GOT3 (cell line): ENCODE measurements around the gene MACF1.

Experiments used
- DNase-seq: peaks from one replicate; lab custom pipeline; 2025; ENCODE audit warnings: mixed read lengths; lab: John Stamatoyannopoulos, UW

The MACF1 gene

DNA sequence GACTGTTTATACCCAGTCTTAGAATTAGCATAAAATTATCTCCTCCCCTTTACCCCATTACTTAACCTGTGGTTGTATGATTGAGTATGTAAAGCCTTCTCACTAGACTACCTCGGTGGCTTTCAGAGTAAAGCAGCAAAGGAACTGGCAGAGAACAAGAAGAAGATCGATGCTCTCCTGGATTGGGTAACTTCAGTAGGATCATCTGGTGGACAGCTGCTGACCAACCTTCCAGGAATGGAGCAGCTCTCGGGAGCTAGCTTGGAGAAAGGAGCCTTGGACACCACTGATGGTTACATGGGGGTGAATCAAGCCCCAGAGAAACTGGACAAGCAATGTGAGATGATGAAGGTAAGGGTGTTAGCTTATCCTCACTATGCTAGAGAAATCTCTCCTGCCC lies 148.4 kb downstream of the MACF1 start:
- DNase-seq, result no peak

DNA sequence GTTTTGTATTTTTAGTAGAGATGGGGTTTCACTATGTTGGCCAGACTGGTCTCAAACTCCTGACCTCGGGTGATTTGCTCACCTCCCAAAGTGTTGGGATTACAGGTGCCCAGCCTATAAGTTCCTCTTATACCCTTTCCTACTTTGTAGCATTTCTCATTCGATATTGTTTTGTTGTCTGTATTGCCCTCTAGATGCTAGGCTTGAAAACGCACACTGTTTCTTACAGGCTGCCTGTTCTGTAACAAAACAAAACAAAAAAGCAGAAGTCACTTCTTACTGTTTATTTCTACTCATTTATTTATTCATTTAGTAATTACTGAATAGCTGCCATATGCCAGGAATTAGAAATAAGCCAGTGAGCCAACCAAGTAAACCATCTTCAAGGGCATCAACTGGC lies 150.1 kb downstream of the MACF1 start:
- DNase-seq, result no peak

DNA sequence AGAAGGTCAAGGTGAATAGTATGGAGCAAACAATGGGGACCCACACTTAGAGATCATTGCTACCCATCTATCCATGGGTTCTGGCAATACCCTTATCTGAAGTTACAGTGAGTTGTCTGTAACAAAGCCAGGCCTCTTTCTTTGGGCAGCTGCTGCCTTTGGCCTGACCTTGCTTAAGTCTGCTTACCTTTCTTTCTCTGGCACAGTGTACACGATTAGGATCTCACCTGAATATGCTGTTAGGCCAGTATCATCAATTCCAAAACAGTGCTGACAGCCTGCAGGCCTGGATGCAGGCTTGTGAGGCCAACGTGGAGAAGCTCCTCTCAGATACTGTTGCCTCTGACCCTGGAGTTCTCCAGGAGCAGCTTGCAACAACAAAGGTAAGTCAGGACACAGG lies 154.0 kb downstream of the MACF1 start:
- no peak for DNase-seq

DNA sequence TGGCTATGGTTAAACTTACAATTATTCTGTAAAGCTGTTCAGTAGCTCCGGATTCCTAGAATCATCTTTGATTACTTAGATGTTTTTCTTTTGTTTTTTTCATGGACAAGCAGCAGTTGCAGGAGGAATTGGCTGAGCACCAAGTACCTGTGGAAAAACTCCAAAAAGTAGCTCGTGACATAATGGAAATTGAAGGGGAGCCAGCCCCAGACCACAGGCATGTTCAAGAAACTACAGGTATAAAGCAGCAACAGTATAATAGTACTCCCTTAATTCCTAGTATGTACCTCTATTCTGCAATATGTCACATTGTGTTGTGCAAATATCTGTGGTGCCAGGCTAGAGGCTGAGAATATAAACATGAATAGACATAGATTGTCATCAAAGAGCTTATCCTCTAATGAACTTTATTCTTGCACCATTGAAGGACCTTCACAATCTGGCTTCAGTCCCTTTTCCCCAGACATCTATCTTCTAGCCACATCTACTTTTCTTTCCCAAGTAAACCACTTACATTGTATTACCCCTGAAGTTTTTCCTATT lies 154.6 kb downstream of the MACF1 start:
- no peak for DNase-seq

DNA sequence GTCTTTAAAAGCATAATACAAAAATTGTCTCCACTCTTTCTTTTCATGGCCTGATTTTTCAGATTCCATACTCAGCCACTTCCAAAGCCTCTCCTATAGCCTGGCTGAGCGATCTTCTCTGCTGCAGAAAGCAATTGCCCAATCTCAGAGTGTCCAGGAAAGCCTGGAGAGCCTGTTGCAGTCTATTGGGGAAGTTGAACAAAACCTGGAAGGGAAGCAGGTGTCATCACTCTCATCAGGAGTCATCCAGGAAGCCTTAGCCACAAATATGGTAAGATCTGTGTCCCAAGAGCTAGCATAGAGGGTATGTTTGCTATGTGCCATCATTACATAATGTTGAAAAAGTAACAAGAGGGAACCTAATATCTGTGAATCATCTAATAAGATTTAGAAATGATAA lies 156.2 kb downstream of the MACF1 start:
- DNase-seq, result no peak

DNA sequence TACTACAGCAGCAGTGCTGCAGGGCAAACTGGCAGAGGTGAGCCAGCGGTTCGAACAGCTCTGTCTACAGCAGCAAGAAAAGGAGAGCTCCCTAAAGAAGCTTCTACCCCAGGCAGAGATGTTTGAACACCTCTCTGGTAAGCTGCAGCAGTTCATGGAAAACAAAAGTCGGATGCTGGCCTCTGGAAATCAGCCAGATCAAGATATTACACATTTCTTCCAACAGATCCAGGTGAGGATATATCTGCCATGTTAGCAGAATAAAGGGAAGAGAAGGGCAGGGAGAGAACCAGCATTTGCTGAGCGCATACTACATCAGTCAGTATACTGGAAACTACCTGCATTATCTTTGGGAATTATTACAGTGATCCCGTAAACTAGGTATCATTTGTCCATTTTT lies 157.0 kb downstream of the MACF1 start:
- DNase-seq, result no peak

DNA sequence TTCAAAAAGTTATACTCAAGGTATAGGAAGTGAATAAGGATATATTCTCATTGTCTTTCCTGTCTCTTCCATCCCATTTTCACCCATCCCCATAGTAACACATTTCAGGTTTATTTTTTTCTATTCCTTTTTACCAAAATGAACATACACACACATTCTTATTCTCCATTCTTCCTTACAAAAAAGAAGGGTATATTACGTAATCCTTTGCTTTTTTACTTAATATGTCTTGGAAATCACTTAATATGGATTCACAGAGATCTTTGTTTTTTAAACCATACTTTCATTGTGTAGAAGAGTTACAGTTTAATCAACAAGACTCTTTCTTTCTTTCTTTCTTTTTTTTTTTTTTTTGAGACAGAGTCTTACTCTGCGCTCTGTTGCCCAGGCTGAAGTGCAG lies 158.8 kb downstream of the MACF1 start:
- DNase-seq, result no peak

DNA sequence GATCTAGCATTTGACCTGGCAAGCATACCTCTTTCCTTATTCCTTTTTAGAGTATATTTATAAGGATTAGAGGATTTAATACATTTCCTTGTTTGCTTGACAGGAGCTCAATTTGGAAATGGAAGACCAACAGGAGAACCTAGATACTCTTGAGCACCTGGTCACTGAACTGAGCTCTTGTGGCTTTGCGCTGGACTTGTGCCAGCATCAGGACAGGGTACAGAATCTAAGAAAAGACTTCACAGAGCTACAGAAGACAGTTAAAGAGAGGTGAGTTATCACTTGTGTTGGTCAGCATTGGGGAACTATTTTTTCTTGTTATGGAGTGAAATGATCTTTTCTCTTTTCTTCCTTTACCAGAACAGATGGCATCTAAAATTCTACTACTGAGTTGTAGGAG lies 163.6 kb downstream of the MACF1 start:
- no peak for DNase-seq

DNA sequence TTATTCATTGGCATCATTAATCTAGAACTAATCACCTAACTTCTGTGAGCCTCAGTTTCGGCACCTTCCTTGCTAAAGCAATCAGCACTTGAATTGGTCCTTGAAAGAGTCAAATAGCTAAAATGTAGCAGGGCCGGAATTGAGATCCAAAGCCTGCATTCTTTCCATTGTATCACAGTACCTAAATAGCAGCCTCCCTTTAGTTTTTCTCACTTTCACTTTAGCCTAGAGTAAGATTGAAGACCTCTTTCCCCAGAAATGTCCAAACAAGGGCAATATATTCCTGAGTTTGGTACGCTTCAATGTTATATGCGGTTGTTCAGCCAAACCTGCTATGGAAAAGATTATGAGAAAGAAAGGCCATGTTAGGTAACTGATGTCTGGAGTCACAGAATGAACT lies 165.1 kb downstream of the MACF1 start:
- no peak for DNase-seq

DNA sequence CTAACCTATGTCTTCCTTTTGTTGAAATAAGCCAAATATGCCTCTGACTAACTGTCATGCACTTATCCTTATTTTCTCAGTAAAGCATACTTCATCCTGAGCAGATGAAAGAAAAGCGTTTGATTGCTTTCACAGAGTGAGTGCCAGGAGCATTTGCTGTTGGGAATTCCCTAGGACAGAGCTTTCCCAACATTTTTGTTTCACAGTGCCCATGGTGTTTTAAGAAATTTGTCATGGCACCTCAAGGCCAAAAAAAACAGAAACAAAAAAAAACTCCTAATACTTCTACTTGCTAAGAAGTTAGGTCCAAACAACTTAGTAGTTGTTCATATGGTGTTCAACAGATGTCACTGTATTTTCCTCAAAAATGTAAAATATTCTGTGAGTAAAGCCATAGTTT lies 166.1 kb downstream of the MACF1 start:
- DNase-seq, result no peak

DNA sequence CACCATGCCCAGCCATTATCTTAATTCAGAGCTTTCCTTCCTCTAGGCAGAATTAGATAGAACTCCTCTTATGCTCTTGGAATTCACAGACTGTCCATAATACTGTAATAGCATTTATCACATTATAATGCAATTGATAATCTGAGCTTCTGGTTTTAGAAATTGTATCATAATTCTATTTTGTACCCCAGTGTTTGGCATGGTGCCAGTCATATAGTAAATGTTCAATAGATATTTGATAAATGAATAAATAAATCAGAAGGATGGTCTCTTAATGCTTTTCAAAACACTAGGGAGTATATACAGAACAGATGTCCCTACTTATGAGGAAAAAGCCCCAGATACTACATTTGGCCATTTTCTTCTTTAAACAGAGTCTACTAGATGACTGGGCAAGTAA lies 167.6 kb downstream of the MACF1 start:
- DNase-seq, result no peak

DNA sequence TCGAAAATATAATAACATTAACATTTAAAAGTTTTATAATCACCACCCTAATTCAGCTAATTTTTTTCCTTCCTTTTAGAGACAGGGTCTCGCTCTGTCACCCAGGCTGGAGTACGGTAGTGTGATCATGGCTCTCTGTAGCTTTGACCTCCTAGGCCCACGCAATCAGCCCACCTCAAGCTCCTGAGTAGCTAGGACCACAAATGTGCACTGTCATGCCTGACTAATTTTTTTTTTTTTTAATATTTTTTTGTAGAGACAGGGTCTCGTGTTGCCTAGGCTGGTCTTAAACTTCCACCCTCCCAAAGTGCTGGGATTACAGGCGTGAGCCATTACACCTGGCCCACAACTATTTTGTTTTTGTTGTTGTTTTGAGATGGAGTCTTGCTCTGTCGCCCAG lies 172.2 kb downstream of the MACF1 start:
- DNase-seq, result no peak

DNA sequence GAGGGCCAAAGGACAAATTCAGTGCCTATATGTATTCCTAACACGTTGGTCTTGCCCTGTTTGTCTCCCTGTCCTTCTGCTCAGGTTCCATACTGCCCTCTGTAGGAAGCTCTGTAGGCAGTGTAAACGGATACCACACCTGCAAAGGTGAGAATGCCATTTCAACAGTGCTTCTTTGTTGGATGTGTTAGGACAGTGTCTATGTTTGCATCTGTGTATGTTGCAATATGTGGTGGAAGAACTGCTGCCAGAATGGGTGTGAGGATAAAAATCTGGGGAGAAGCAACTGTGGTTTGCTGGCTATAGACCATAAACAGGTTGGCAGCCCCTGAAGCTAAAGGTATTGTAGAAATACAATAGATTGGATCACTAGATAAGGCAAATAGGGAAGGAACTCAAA lies 173.9 kb downstream of the MACF1 start:
- no peak for DNase-seq

DNA sequence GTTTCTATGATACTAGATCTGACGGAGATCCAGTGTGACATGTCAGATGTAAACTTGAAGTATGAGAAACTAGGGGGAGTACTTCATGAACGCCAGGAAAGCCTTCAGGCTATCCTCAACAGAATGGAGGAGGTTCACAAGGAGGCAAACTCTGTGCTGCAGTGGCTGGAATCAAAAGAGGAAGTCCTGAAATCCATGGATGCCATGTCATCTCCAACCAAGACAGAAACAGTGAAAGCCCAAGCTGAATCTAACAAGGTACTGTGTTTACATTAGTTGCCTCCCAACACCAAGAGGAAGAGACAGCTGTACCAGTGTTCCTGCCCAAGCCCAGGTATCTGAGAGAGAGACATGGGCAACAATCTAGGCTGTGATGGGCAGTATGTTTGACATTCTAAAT lies 174.7 kb downstream of the MACF1 start:
- no peak for DNase-seq

DNA sequence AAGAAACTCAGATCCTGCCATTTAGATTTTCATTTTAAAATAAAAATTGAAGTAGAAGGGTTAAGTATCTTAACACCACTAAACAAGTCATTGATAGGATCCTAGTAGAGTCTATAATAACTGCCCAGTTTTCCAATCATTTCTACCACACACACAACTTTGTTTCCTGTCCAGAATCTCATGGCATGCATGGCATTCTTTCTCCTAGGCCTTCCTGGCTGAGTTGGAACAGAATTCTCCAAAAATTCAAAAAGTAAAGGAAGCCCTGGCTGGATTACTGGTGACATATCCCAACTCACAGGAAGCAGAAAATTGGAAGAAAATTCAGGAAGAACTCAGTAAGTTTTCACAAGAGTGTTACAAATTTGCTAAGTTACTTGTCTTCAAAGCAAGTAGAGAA lies 175.5 kb downstream of the MACF1 start:
- DNase-seq, result no peak

DNA sequence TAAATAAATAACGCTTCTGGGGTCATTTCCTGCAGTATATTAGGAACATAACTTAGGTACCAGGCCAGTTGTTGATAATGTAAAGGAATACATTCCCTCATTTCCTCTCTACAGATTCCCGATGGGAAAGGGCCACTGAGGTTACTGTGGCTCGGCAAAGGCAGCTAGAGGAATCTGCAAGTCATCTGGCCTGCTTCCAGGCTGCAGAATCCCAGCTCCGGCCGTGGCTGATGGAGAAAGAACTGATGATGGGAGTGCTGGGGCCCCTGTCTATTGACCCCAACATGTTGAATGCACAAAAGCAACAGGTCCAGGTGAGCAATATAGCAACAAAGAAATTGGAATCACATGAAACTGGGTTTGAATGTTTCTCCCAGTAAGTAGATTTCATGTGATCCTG lies 177.3 kb downstream of the MACF1 start:
- no peak for DNase-seq

DNA sequence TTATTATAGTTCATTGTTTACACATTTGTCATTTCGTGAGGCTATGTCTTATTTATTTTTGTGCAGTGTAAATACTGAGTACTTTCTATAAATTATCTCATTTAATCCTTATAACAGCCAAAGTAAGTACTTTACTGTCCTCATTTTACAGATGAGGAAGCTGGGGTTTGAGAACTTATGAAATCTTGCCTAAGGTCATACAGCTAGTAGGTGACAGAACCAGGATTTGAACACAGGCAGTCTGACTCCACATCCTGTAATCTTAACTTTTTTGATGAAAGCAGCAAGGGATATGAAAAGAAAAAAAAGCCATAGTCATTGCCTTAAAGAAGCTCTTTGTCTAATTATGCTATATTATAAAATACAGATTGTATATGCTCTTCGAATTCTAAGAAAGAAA lies 179.8 kb downstream of the MACF1 start:
- DNase-seq, result no peak

DNA sequence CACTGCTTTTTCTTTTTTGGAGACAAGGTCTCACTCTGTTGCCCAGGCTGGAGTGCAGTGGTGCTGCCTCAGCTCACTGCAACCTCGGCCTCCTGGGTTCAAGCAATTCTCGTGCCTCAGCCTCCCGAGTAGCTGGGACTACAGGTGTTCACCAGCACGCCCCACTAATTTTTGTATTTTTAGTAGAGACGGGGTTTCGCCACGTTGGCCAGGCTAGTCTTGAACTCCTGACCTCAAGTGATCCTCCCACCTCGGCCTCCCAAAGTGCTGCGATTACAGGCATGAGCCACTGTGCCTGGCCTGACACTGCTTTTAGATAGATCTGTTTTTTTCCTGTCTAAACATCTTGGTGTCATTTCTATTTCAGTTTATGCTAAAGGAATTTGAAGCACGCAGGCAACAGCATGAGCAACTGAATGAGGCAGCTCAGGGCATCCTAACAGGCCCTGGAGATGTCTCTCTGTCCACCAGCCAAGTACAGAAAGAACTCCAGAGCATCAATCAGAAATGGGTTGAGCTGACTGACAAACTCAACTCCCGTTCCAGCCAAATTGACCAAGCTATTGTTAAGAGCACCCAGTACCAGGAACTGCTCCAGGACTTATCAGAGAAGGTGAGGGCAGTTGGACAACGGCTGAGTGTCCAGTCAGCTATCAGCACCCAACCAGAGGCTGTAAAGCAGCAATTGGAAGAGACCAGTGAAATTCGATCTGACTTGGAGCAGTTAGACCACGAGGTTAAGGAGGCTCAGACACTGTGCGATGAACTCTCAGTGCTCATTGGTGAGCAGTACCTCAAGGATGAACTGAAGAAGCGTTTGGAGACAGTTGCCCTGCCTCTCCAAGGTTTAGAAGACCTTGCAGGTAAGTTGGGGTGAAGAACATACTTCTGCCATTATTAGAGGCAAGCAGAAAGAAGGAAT lies 180.8 kb downstream of the MACF1 start:
- no peak for DNase-seq

DNA sequence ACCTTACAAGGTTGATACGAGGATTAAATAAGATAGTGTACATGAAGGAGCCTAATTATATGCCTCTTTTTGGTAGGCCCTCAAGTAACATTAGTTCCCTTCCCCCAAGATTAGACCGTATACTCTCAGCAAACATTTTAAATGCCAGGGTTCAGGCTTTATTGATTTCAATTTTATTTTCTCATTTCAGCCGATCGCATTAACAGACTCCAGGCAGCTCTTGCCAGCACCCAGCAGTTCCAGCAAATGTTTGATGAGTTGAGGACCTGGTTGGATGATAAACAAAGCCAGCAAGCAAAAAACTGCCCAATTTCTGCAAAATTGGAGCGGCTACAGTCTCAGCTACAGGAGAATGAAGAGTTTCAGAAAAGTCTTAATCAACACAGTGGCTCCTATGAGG lies 182.5 kb downstream of the MACF1 start:
- no peak for DNase-seq

DNA sequence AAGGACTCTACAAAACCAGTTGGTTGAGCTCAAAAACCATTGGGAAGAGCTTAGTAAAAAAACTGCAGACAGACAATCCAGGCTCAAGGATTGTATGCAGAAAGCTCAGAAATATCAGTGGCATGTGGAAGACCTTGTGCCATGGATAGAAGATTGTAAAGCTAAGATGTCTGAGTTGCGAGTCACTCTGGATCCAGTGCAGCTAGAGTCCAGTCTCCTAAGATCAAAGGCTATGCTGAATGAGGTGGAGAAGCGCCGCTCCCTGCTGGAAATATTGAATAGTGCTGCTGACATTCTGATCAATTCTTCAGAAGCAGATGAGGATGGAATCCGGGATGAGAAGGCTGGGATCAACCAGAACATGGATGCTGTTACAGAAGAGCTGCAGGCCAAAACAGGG lies 183.0 kb downstream of the MACF1 start:
- no peak for DNase-seq

DNA sequence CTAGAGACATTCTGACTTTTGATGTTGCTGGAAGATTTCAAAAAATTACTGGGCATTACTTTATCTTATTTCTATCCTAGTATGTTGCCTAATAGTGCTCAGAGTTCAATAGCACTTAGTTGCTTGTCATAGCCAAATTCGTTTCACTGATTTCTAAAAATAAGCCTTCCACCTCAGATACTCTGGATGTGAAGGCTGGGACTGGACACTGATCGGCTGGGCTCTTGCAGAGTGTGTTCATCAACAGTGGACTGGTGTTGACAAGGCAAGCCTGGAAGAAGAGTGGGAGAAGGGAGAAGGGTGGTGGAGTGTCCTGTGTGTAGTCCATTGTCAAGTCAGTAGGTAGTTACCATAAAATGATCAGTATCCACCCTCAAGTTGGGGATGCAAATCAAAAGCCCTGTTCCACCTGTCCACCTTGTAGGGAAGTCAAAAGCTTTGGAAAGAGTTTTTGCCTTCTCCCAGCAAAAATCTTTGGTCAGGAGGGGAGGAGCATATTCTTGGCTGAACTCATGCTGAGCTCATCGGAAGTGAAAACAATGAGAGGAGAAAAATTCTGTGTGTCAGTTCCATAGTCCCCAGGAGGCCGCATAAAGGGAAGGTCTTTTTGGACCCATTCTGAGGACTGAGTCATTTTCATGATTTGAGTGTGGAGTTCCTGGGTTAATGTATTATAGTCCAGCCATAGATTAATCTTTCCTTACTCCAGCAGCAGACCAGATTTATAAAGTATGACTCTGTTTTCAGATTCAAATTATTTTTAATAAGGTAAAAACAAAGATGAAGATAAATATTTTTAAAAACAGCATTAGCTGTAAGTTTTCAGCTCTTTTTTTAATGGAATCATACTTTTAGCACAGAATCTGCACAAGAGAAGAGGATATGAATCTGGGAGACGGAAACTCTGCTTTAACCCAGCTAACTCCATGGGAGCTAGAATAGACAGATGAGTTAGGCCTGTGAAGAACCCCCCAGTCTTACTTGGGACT lies 187.5 kb downstream of the MACF1 start:
- no peak for DNase-seq

DNA sequence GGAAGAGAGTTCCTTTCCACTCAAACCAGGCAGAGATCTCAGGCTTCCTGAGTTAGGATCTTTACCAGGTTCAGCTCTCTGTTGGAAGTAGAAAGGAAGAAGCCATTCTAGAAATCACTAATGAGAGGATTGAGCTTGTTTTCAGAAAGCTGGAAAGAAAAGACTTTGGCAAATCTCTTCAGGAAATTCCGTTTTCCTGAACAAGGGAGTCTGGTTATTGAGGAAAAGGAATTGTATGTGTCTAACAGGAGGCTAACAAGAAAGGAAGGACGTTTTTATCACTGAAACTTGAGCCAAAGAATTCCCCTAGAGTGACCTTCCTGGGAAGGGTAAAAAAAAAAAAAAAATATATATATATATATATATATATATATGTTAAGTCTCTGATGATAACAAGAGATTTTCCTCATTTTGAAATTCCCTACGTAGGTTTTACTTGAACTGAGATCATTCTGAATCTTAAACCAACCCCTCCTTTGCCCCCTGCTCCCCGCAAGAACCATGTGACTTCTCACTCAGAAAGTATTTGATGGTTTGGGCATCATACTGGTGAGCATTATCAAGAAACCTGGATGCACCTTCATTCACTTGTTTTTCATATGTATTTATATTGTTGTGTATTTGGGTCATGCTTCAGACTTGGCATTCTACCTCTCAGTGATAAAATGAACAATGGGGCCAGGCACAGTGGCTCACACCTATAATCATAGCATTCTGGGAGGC lies 188.5 kb downstream of the MACF1 start:
- DNase-seq, result no peak
